ENCODE data around the gene ISG20L2.

The ISG20L2 gene

GRCh38 chr1:156706657-156707416 is 21.7 kb downstream of the ISG20L2 start:
- DNase-seq (ENCODE audit: low read depth) = no peak

GRCh38 chr1:156705918-156706656 is 22.5 kb downstream of the ISG20L2 start:
- DNase-seq (ENCODE audit: low read depth) = no peak

GRCh38 chr1:156705321-156705917 is 23.1 kb downstream of the ISG20L2 start, which contains the start of gene CRABP2:
CRABP2 (minus strand) TSS chr1:156705583; CDS start chr1:156705446, 137 bp downstream.
- no peak for DNase-seq (ENCODE audit: low read depth)

GRCh38 chr1:156704930-156705320 is 23.6 kb downstream of the ISG20L2 start:
- DNase-seq (ENCODE audit: low read depth) = no peak

- DNase-seq (ENCODE audit: low read depth) = no peak
These were observed 24.3 kb downstream of the ISG20L2 start for GRCh38 chr1:156704166-156704711.

GRCh38 chr1:156703741-156704140 is 24.8 kb downstream of the ISG20L2 start:
- no peak for DNase-seq (ENCODE audit: low read depth)

- no peak for DNase-seq (ENCODE audit: low read depth)
These were observed 25.2 kb downstream of the ISG20L2 start for GRCh38 chr1:156703336-156703735.

- DNase-seq (ENCODE audit: low read depth) = no peak
These were observed 27.6 kb downstream of the ISG20L2 start for GRCh38 chr1:156700736-156701531.

DNA sequence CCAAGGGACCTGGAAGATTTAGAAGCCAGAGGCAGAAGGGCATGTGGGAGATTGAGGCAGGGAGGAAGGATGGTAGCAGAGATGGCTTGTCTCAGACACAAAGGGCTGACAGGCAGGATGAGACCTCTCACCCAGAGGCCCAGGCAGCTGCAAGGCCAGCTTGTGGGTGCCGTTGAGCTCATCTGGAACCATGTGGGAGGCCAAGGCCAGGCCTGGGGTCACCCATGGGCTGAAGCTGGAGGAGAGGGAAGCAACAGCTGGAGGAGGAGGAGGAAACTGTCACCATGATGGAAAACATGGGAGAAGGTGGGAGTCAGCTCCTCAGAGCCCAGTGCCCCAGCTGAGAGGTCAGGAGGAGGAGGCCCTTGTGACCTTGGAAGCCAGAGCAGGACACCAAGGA is 29.6 kb downstream of the ISG20L2 start:
- no peak for DNase-seq (ENCODE audit: low read depth)

- DNase-seq (ENCODE audit: low read depth) = no peak
These were observed 31.1 kb downstream of the ISG20L2 start for GRCh38 chr1:156697481-156697880.

- DNase-seq (ENCODE audit: low read depth) = no peak
These were observed 31.8 kb downstream of the ISG20L2 start for GRCh38 chr1:156696755-156697154.

GRCh38 chr1:156694690-156694962 is 33.9 kb downstream of the ISG20L2 start:
- DNase-seq (ENCODE audit: low read depth) = no peak

DNA sequence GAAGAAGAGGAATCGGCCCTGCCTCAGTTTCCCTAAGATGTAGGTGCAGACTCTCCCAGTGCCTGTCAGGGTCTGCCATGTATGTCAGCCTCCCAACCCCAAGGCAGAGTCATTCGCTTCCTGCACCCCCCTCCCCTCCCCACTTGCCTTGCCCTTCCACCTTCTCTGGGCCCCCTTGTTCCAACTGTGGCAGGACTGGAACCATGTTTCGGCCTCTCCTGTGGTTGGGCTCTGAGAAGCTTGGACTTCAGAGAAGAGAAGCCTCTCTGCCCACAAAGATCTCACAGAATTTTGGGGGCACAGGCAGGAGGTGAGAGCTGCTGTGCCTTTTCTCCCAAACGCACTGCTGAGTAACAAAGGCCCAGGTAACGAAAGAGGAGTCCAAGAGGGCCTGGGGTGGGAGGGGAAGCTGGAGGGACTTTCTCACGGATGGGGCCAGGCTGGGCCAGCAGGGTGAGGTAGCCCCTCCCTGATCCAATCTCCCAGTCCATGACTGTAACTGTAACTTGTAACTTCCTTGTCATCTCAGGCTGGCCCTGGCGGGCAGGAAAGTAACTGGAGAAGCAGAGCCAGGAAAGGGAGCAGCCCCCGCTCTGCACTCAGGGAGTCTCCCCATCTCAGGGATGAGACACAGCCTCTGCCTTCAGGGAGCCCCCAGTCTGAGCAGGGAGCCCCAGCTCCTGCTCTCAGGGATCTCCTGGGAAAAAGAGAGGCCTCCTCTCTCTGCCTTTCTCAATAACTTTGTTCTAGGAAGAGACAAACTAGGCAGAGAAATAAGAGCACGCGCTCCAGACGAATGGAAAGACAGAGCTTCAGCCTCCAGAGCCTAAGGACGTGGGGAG is 34.5 kb downstream of the ISG20L2 start:
- no peak for DNase-seq (ENCODE audit: low read depth)

DNA sequence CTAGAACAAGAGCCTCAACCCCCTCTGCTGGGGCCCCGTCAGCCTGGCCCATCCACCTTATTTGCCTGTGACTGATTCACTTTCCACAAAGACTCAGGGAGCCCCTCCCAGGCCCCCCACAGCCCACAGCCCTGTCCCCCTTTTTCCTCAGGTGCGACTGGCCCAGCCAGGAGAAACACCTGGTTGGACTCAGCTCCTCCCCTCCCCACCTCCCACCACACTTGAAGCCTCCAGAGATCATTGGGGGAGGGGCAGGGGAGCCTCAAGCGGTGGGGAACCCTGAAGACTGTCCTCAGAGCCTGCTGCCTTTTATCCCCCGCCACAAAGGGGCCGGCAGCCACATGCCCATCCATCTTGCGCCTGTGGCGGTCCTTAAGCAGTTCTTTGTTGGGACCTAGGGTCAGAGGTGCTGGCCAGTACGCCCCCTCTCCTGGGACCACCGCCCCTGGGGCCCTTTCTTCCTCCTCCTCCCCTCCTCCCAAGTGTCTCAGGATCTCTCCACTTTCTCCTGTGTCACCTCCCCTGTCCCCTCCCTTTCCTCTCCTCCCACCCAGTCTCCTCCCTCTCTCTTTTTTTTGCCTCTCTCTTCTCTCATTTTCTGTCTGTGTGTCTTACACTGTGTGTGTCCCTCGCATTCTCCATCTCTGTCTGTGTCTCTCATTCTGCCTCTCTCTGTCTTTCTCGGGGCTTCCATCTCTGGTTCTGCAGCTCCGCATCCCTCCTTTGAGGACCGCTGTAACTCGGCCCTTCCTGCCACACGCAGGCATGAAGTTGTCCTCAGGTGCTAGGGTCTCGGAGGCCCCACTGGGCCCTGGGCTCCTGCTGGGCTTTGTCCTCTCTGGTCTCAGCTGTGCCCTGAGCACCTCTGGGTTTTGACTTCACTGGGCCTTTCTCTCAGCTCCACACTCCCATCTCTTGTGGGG is 35.4 kb downstream of the ISG20L2 start:
- no peak for DNase-seq (ENCODE audit: low read depth)

GRCh38 chr1:156692441-156692924 is 36.1 kb downstream of the ISG20L2 start:
- DNase-seq (ENCODE audit: low read depth) = no peak

- DNase-seq (ENCODE audit: low read depth) = no peak
These were observed 36.7 kb downstream of the ISG20L2 start for GRCh38 chr1:156691665-156692440.

- DNase-seq (ENCODE audit: low read depth) = no peak
These were observed 37.4 kb downstream of the ISG20L2 start for GRCh38 chr1:156691191-156691590.

GRCh38 chr1:156690675-156691036 is 37.9 kb downstream of the ISG20L2 start:
- no peak for DNase-seq (ENCODE audit: low read depth)

All from HS-27A (cell line).